Right kidney (tissue), 1 donor: Measurements from ENCODE around the gene ADRA1B.
"Not testable (repeated sequence)": the region's sequence is repeated elsewhere in the genome, so short reads cannot be mapped to it uniquely, and the experiment has no call there.

ENCODE experiments used
- DNase-seq: peaks from one replicate; pipeline ENCODE4 v3.0.0-alpha.2; 2016

Gene ADRA1B

GRCh38 chr5:159971514-159971913 lies 55.2 kb downstream of the ADRA1B start:
- peak; percentile 22 for DNase-seq

GRCh38 chr5:159971931-159972461 lies 55.7 kb downstream of the ADRA1B start:
- DNase-seq, result peak; percentile 64

- DNase-seq, result peak; percentile 38
Measured at GRCh38 chr5:159972538-159973362, 56.5 kb downstream of the ADRA1B start.

DNA sequence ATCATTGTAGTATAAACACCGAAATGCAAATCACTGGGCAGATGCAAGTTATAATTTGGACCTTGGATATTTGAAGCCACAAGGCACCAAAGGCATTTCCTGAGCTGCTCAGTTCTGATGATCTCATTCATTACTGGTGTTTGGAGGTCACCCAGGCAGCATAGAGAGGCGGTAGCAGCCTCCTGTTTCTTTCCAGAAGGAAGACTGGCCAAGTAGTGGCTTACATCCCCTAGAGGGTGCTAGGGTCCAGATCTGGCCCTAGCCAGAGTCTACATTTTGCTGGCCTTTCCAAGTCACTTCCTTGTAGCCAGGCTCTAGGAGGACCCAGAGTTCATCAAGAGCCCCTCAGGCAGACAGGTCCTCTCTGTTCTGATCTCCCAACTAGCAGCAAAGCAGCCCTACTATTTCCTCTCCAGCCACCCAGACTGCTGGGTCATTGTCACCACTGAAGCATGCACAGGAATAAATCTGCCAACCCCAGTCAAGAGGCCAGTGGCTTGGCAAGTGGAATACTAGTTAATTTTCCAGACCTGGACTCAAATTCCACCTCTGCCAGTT lies 59.3 kb downstream of the ADRA1B start:
- no peak for DNase-seq

GRCh38 chr5:159976921-159977320 lies 60.6 kb downstream of the ADRA1B start:
- no peak for DNase-seq

DNA sequence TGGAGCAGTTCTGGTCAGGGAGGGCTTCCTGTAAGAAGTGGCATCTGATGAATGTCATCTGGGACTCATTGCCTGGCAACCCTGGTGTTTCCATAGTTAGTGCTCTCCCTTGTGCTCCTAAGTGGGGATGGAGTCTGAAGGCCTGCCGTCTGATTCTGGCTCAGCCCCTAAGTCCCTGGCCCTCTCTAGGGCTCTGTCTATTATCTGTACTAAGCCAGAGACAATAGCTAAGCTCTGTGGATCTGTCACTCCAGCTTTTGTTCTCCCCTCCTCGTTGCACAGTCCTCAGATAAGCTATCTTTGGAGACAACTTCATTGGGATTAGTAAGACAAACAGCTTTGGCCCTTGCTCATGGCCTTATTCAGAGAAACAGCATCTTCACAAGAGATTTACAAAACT lies 62.1 kb downstream of the ADRA1B start:
- no peak for DNase-seq

GRCh38 chr5:159982421-159983173 lies 66.3 kb downstream of the ADRA1B start:
- DNase-seq, result no peak

DNA sequence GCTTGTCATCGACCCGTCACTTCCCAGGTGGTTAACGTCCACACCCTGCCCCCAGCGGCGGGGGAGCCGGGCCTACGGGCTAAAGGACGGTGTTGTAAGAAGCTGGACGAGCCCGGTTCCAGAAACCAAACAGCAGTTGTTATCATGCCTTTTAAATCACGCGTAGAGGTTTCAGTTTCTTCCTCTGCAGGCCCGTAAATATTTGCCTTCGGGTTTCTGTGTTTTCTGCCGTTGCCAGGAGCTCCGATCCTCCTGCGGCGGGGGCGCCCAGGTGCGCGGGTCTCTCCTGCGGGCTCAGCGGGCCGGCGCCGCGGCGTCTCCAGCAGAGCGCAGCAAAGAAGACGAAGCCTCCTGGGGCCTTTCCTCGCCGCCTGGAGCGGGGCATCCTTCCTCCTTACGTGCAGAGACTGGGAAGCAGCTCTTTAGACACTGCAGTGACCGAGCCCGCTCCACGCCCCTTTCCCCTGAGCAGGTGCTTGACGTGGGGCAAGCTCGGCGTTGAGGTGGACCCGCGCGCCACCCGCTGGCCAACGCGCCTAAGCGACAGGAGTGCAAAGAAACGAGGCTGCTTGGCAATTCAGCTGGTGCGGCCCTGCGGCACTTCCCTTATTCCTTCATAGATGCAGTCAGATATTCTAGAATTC lies 70.9 kb downstream of the ADRA1B start:
- DNase-seq, result peak; percentile 74

DNA sequence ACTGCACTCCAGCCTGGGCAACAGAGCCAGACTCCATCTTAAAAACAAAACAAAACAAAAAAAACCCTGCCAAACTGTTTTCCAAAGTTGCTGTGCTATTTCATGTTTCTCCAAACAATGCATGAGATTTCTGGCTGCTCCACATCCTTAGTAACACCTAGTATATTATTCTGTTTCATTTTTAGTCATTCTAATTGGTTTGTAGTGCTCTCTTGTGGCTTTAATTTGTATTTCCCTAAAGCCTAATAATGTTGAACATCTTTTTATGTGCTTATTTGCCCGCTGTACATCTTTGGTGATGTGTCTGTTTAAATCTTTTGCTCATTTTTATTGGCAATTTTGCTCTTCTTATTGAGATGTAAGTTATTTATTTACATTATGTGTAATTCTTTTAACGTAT lies 74.2 kb downstream of the ADRA1B start:
- no peak for DNase-seq

GRCh38 chr5:159992566-159992965 lies 76.3 kb downstream of the ADRA1B start:
- no peak for DNase-seq

- no peak for DNase-seq
Measured at GRCh38 chr5:159993194-159993593, 76.9 kb downstream of the ADRA1B start.

DNA sequence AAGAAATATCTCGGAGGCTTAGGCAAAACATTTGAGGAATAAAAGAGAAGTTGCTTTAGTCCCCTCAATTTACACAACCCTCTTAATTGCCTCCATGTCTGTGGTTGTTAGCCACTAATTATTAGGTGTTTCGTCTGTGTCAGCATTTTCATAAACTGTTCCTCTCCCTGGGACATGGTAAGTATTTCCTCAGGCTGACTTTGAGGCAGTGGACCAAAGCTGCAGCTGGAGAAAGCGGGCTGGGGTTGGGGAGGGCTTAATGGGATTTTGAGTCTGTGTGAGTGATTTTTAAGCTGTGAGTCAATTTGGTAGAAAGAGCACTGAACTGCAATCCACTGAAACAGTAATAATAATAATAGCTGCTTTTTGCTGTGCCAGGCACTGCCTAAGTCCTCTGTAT lies 79.6 kb downstream of the ADRA1B start:
- no peak for DNase-seq

DNA sequence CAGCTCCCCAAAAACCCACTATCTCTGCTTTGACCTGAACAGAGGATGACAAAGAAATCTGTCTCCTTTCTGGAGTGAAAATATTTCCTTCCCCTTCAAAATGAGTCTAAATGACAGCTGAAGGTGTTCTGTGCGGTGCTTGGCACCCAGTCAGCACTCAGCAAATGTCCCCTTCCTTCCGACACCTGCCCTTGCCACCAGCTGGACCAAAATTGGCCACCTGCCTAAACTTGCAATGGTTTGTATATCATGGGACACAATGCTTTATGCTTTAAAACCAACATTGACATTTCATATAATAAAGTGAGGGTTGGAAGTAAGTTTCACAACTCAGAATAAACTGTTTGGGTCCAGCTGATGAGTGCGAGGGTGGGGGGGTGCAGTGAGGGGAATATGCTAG lies 85.2 kb downstream of the ADRA1B start:
- DNase-seq, result no peak

GRCh38 chr5:160007514-160007913 lies 91.2 kb downstream of the ADRA1B start:
- DNase-seq, result no peak

DNA sequence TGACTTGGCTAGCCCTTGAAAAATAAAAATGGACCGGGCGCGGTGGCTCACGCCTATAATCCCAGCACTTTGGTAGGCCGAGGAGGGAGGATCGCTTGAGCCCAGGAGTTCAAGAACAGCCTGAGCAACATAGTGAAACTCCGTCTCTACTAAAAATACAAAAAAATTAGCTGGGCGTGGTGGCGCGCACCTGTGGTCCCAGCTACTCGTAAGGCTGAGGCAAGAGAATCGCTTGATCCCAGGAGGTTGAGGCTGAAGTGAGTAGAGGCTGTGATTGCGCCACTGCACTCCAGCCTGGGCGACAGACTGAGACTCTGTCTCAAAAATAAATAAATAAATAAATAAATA lies 92.2 kb downstream of the ADRA1B start:
- DNase-seq, result peak; percentile 35

GRCh38 chr5:160008877-160009590 lies 92.8 kb downstream of the ADRA1B start, which contains the start of gene TTC1:
Gene TTC1 (plus strand): TSS chr5:160009139. CDS start chr5:160010529, 1,390 bp downstream.
- DNase-seq, result peak; percentile 83

DNA sequence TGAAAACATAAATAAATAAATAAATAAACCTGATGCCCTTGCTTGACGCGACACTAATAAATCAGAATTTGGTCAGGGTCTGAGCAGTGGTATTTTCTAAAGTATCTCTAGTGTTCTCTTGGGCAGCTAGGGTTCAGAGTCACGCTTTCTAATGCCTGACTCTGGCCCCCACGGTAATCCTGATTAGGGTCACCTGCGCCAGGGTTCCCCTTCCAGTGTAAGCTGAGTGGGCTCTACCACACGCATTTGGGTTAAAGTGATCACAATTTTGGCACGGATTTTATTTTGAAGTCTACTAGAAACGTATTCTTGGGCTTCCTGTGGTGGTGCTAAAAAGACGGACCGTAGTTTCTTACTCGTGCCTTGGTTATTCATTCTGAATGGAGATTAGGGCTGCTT lies 93.3 kb downstream of the ADRA1B start:
- no peak for DNase-seq

DNA sequence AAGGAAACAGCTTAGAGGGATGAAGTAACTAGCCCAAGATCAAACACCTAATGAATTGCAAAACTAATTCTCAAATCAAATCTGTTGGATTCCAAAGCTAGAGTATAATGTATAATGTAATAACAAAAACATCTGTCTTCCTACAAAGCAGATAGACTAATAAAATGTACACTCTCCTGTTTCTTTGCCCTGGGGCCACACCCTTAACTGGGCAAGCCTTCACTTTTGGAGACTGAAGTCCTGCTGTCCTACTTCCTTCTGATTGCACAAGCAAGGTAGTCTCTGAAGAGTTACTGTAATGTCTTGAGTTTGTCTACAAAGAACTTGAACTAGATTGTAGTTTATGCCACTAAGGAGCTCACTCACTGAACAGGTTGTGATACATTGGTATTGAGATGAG lies 95.2 kb downstream of the ADRA1B start:
- DNase-seq, result no peak

DNA sequence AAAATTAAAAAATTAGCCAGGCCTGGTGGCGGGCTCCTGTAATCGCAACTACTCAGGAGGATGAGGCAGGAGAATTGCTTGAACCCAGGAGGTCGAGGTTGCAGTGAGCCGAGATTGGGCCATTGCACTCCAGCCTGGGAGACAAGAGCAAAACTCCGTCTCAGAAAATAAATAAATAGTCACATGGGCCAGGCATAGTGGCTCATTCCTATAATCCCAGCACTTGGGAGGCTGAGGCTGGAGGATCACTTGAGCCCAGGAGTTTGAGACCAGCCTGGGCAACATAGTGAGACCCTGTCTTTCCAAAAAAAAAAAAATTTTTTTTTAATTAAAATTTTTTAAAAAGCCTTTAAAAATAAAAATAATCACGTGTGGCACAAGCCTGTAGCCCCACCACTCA lies 97.9 kb downstream of the ADRA1B start:
- DNase-seq, result not testable (repeated sequence)

DNA sequence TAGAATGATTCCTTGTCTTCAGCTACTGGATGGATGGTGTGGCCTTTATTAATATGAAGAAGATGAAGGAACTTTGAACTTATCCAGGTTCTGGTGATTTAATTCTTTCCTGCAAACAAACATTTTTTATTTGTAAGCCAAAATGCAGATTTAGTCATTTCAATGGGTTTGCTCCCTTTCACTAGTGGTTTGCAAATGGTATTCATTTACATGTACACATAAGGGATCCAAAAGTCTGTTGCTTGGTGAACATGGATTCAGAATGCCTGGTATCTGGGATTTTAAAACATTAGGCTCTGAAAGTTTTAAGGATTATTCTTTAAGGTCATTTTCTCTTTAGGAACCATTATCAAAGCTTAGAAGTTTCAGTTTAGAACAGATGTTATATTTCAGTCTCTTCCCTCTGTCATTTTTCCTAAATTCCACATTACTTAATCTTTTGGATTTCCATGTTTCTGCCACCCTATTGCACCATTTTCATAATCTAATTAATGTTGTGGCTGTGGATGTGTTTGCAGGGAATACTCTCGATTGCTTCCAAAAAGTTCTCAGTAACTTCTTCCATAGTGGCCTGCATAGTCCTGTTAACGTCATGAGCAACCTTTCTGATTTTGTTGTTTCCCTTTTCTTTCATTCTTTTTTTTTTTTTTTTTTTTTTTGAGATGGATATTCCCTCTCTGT lies 102.8 kb downstream of the ADRA1B start:
- DNase-seq, result no peak

DNA sequence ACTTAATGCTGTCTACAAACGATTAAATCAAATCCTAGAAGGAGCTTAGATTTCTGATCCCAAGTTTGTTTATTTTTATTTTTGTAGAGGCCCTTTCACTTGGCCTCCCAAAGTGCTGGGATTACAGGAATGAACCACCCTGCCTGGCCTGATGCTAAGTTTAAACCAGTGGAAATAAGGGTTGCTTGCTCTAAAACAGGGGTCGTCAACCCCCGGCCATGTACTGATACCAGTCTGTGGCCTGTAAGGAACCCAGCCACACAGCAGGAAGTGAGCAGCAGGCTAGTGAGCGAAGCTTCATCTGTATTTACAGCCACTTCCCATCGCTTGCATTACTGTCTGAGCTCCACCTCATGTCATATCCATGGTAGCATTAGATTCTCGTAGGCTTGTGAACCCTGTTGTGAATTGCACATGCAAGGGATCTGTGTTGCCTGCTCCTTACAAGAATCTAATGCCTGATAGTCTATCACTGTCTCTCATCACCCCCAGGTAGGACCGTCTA lies 104.0 kb downstream of the ADRA1B start:
- DNase-seq, result no peak
